GM19468 (cell line): ENCODE results near the gene CAMK2D.

Experiments
- ATAC-seq: cut with Tn5 transposase; IDR thresholded peaks from one replicate; pipeline ENCODE4 v1.9.1; 2021; ENCODE audit warnings: mild to moderate bottlenecking, moderate library complexity, moderate number of reproducible peaks; ENCODE audit not compliant: unreplicated experiment; ENCODE audit errors: extremely low read depth

CAMK2D gene

DNA sequence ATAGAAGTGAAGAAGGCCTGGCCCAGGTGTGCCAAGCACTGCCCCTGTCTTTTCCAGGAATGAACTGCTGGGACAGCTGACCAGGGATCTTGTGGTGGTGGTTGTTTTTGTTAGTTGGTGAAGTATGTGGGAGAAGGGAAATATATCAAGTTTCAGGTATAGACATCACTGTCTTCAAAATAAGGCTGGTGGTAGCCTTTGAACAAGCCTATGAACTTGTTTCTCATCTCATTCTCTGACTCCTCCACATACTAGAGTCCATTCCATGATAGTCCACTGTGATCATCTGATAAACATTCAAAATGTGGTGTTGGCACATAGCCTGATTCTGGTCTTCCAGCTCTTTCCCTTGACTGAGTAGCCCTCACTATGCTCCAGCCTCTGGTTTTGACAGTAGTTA lies 303.7 kb downstream of the CAMK2D start:
- ATAC-seq: no peak

DNA sequence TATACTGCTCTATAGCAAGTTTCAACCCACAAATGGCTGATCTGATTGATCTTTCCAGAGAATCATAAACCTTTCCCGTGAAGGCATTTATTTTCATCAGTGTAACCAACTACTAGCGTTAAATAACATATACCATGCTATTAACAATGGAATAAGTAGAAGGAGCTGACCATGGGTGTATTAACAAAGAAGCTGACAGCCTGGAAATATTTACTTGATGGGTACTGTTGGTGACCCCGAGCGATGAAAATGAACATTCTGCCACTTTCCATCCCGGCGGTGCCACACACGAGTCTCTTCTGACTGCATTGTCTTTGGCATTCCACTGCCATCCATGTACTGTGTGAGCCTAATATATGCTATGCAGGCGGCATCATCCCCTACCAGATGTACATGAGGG lies 304.4 kb downstream of the CAMK2D start:
- ATAC-seq: no peak

DNA sequence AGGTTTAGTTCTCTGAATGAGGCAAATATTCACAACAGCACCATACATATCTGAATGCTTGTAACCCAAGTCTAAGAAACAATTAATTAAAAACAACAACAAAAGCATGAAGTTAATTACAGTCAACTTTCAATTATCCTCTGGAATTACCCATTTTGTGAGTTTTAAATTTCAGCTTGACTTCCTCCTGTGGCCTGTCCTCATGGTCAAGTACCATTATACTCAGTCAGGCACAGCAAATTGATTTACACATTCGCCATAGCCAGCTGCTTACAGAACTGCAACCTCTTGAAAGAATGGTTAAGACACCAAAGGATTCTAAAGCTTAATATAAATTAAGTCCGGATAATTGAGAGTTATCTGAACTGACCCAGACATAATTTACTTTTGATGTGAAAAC lies 306.5 kb downstream of the CAMK2D start:
- ATAC-seq: no peak

DNA sequence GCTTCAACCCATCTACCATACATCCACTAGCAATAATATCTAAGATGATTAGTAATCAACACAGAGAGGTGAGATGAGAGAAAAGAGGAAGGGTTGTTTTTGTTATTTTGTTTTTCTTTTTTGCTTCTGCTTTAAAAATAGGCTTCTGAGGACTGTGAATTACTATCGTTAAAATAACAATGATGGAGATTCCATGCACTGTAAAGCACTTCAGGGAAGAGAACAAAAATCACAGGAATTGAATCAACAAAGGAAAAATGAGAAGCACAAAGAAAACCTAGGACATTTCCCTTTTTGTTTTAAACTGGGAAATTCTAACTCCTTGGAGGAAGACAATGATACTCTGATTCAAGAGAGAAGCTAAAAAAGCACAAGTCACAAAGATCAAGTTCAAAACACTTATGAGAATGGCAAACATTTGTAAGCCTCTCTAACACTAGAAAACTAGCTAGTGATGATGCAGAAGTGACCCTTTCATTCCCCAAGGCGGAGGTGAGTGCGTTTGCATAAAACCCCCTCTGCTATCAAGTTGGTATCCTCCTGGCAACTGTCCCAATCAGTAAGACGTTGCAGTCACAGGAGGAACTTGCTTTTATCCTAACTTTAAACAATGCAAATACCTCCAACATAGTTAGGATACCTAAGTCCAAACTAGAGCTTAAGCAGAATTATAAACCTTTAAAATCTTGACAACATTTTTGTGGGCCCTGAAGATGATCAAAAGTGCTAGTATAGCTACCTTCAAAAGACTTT lies 308.5 kb downstream of the CAMK2D start:
- ATAC-seq: no peak

DNA sequence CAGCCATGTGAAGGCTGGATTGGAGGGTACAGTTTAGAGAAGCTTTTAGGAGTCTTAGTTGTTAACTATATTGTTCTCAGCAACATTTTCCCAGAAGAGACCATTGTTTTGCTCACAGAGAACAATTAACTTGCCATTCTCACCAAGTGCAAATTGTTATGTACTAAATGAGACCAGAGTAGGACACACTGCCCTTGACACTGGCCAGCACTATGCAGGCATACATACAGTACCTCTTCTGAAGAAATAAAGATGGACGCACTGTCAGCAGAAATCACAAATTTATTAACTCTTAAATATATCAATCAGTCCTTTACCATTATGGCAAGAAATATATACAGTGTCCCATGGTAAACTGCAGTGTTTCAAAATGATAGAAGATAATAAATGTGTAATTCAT lies 309.4 kb downstream of the CAMK2D start:
- ATAC-seq: no peak

DNA sequence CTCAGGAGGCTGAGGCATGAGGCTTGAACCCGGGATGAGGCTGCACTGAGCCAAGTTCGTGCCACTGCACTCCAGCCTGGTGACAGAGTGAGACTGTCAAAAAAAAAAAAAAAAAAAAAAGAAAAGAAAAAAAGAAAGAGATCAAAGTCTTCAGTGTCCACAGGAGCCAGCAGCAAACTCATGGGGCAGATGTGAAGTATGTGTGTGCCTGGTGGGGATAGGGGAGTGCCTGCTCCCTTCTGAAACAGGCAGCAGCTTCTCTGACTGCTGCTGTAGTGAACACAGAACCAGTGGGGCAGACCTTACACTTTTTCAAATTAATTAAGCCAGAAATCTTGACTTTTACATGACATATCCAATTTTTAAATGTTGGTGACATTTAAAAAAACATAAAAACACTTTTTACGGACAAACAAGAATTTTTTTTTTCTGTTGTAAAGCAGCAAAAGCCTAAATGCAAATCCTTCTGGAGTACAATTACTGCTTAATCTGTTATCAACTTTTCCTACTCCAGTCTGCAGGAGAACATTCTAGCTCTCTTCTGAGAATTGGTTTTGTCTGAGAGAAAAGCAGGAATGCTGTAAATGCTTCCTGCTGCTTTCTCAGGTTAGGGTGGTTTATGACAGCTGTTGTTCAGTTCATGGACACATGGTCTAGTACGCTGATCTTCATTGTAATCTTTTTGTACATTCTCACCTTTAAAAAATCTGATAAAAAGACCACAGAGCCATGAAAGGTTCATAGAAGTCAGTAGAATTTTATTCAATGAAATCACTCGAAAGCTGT lies 311.1 kb downstream of the CAMK2D start:
- no peak for ATAC-seq

DNA sequence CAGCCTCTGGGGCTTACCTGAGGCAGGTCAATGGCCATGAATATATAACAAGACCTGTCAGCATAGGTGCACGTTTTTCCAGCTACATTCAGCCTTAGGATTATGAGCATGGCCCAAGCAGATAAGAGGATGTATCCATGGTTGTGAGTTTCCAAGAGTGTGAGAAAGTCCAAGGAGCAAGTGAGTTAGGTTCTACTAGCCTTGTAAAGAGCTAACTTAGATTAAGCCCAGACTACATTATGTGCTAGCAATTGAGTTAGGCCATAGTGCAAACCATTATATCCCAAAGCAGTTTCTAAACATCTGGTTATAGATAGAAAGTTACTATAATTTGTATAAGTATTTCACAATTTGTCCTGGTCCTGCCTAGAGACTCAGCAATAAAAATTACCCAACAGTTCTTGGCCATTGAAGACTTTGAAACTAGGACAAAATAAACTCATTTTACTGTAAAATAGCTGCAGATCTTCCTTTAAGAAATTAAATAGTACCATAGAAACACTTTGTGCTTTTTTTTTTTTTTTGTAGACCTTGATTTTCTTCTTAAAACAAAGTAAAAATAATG lies 312.0 kb downstream of the CAMK2D start:
- no peak for ATAC-seq

DNA sequence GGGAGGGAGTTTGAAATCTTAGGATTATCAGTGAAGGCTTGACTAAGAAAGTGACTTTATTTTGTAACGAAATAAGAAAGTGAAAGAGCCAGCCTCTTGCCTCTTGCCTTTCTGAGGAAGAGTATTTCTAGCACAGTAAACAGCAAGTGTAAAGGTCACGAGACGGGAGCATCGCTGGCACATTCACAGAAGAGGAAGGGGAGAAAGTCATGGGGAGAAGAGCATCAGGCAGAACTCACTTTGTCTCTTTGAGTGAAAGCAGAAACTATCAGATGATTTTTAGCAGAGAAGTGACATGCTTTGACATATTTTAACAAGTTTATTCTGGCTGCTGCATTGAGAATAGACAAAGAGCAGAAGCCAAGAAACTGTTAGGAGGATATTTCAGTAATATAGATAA lies 313.8 kb downstream of the CAMK2D start:
- no peak for ATAC-seq

DNA sequence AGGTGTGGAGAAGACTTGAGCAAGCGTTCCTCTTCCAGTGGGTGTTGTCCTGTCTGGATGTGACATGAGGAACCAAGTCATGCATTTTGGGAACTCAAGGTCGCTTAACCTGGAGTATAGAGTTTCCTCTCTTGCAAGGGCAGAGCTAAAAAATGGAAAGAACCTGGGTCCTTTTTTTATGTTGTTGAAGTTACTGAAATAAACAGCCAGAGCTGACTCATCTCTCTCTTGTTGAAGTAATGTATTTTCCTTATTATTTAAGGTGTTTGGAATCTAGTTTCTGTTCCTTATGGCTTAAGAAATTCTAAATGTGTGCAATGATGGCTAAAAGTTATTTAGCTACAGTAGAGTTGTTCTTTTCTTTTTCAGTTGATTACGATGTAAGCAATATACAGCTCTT lies 314.5 kb downstream of the CAMK2D start:
- ATAC-seq: no peak

DNA sequence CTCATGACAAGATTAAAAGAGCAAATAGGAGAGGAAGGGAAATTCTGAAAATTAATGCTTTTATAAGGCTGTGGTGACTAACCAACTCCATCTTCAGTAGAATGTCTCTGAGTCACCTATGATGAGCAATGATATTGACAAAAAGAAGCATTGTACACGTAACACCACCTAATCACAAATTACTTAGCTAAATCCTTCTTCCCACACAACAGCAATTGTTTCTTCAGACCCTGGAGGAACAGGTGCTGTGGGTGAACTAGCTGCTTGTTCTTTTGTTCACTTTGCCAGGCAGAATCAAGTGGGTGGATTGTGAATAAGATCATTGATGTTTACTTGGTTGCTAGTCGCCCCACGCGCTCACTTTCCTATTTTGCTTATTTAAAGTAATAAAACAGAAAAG lies 315.5 kb downstream of the CAMK2D start:
- ATAC-seq: no peak

DNA sequence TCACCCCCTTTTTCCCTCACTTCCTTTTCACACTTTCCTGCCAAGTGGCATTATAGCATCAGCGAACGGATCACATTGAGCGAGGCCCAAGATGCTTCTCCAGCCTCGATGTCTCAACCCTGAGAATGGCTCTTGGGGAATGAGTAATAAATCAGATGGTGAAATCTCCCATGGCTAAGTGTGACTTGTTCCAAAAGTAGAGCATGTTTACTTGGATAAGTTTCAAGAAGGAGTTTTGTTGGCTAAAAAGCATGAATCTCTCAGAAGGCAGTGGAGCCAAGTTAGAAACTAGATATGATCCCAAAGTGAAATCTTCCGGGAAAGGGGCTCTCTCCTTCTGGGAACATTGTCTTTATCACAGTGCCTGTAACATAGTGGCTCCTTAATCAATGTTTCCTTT lies 316.3 kb downstream of the CAMK2D start:
- ATAC-seq: no peak

DNA sequence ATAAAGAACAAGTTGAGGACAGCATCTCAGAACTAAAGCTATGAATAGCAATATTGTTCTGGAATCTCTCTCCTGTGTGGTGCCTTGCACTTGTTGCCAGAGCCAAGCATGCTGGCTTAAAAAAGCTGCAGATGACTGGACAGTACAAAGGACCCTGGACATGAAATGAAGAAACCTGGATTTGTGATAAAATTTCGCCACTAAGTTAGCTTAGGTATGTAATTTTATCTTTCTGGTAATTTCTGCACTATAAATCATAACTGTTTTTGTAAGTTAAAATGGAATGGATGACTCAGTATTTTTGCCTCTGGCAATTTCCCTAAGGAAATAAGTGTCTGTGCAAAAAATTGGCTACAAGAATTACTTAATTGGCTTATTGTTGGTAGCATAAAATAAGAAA lies 317.2 kb downstream of the CAMK2D start:
- no peak for ATAC-seq

DNA sequence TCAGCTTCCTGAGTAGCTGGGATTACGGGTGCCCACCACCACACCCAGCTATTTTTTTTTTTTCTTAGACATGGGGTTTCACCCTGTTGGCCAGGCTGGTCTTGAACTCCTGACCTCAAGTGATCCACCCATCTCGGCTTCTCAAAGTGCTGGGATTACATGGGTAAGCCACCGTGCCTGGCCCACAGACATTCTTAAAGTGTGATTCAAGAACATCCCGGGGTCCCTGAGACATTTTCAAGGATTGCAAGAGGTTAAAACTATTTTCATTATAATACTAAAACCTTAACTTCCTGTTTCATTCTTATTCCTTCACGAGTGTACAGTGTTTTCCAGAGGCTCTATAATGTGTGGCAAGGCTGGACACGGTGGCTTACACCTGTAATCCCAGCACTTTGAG lies 318.7 kb downstream of the CAMK2D start:
- ATAC-seq: no peak

DNA sequence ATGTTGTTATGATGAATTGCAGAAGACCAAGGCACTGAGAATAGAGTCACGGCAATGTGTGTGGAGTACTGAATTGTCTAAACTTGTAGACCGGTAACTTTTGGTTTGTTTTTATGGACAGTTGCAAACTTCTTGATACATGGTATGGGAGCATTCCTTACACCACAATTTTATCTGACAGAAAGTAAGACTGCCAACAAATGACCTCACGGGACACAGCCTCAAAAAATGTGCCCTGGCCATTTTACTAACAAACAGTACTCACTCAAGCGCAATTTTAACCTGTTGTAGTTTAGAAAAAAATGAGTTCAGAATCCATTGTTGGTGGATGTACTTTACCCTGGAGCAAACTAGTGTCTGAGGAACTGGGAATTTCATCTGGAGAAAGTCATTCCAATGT lies 321.2 kb downstream of the CAMK2D start:
- ATAC-seq: no peak

DNA sequence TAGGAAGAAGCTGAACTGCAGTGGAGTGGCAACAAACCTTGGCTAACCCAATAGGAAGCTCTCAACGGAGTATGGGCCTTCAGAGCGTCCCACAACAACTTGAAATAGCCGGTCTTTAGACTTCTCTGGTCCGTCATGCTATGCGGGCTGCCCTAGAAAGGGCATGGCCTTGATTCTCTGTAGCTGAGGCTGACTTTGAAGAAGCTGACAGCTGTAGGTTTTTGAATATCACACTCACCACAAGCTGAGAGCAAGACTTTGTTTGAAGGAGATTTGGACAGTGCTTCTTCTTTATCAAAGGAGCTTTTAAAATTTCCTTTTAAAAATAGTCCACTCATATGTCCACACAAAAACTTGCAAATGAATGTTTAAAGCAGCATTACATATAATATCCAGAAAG lies 322.9 kb downstream of the CAMK2D start:
- no peak for ATAC-seq

DNA sequence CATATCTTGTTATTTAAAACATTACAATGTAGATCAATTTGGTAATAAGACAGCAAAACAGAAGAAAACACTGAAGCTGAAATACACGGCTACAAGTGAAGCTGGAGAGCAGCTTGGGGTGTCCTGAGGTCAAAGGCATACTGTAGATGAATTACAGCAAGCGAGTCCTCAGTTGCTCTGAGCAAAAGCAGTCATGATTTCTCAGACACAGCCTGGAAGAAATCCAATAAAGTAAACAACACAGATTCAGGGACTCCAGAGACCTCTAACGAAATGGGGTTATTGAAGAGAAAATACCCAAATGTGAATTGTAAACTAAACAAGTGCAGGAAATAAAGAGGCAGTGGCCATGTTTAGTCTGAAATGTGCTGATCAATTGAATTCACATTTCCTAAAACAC lies 324.4 kb downstream of the CAMK2D start:
- no peak for ATAC-seq

DNA sequence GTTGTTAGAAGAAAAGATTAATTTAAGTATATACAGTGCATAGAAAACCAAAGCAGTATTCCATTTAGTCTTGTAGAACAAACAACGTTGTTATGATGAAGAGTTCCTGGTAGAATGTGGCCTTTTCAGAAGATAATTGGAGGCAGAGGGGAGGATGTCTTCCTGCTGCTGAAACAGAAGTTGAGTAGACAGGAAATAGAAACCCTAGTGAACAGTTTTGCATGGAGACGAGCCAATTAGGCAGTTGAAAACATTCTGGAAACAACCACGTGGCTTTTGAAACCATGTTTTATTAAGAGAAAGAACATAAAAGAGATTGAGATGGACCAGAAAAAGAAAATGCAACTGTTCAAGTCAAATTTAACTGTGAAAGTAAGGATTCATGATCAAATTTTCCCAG lies 325.2 kb downstream of the CAMK2D start:
- no peak for ATAC-seq

DNA sequence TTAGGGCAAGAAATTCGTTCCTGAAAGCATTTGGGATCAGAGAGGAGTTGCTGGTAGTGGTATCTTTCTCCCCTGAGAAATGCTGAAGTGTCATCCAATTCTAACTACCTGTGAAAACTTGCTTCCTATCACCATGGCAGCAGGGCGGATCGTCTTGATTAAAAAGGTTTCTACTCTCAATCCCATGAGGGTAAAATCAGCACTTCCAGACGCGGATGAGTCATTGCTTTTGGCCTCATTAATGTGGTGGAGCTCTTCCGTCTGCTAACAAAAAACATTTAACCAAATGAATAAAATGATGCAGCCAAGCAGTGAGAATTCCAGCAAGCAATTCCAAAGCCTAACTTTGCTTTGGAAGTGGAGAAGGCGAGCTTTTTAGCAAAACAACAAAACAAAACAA lies 325.6 kb downstream of the CAMK2D start:
- ATAC-seq: no peak

DNA sequence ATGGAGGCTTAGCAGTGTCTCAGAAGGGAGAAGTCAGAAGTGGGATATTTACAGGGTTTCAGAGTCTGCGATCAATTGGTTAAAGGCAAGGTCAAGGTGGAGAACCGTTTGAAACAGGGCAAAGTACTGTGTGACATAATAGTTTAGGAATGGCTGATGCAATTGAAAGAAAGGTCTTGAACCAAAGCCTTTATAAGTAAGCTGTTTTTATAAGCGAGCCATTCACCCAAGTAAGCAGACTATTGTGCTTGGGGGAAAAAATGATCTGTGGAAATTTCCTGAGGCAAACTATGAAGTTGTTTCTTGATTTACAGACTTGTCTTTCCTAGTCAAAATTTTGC lies 327.3 kb downstream of the CAMK2D start:
- ATAC-seq: no peak

DNA sequence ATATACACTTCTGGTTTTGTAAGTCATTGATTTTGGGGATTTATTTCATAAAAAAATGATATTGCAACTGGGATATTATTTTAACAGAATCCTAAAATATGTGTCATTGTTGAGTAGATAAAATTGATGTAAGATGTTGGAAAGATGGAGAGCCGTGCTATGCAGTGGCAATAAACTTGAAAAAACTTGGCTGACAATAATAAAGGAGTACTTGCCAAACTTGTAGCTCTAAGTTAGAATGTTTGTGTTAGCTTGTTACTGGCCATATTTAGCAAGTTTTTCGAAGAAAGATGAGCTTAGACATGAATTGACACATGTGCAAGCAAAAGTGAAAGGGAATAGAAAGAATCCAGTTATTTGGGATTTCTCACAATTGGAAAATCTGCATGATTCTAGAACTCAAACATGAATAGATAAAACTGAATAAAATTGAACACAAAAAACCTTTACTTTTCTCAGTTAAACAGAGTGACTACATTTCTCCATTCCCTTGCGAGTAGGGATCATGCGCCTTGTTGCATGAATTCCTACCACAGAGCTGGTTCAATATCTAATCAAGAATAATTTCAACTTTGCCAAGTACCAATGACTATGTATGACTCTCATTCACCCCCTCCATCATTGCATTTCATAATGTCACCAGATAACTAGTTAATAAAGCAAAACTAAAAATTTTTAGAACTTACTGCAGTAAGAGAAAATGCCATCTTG lies 327.8 kb downstream of the CAMK2D start:
- ATAC-seq: no peak

DNA sequence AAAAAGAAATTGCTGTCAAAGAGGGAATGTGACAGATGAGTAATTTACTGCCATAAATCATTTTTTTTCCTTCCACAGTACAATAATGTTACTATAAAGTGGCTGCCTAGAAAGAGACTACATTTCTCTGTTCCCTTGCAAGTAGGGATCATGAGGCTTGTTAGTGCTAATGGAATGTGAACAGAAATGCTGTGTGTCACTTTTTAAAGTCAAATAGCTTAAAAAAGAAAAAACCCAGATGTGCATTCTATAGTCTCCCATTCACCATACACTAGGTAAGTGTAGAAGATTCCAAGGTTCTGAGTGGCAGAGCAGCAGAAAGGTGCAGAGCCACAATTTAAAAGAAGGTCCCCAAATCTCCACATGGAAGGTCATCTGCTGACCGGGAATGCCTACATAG lies 328.4 kb downstream of the CAMK2D start:
- ATAC-seq: no peak
